ENCODE measurements around the gene PLCH2. TPM values are rescaled to one million over a fixed set of nuclear protein-coding genes. Genes with fewer than 3 reads are reported as not detected.

The PLCH2 gene
- polyA plus RNA-seq, 1 of the 3 experiments (the other 2 are of a cell fraction): 0.08 TPM

DNA sequence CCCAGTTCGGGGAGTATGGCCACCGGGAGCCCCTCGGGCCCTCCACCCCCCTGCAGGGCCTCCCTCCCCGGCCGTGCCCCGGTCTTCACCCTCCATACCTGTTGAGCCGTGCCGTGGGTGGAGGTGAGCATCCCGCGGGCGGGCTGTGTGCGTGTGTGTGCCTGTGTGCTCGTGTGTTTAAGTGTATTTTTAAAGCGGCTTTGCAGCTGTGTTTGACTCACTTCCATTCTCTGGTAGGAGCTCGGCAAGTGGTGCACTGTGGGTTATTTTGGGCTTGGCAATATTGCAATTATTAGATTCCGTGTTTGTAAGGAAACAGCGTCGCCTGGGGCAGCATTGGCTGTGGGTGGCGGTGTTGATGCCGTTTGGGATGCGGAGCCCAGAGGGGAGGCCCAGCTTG is 20.3 kb upstream of the PLCH2 start:
- Histone ChIP-seq H3K9me2 (no peaks in the 10 kb centered on the region), H3K79me2 (ENCODE audit: insufficient read depth) (no peaks in the 10 kb centered on the region), H3K27ac (ENCODE audit: low read depth in 2 of 2, low read length in 1 of 2) (no peak overlapping the region), H3K4me3 (ENCODE audit: low read depth in 2 of 2, low read length in 1 of 2) (no peak overlapping the region), H3K4me2 (no peak overlapping the region), H4K20me1 (ENCODE audit: insufficient read depth) (no peaks in the 10 kb centered on the region), H3K27me3 (ENCODE audit: insufficient read depth) (no peaks in the 10 kb centered on the region), H3K9me3 (no peaks in the 10 kb centered on the region), H3F3A (replicated peaks; ENCODE audit: insufficient read depth) (no peaks in the 10 kb centered on the region), H3K36me3 (replicated peaks in 1 of 2; ENCODE audit: control insufficient read depth in 1 of 2, insufficient read depth in 2 of 2, low read length in 1 of 2) (no peaks in the 10 kb centered on the region), H3K9ac (no peak overlapping the region), H2AFZ (ENCODE audit: low read depth) (no peak overlapping the region), H3K4me1 (ENCODE audit: control insufficient read depth in 1 of 2, insufficient read depth in 2 of 2, low read depth in 1 of 2, low read length in 1 of 2) (peaks cover 10 to 14% of the 10 kb centered on the region in 2 experiments; a peak in 2 of 4 replicates)
- TF ChIP-seq TEAD4 (IDR thresholded peaks at IDR 0.05; ENCODE audit: borderline replicate concordance, insufficient read depth) (no peak), RAD21 (IDR thresholded peaks at IDR 0.05; ENCODE audit: low read length) (no peak), FOXM1 (IDR thresholded peaks at IDR 0.05; ENCODE audit: low read depth) (no peak), SIN3A (IDR thresholded peaks at IDR 0.05; ENCODE audit: borderline replicate concordance, low read depth, low read length) (no peak), NRF1 (IDR thresholded peaks at IDR 0.05; ENCODE audit: low read depth, low read length) (no peak), CHD2 (IDR thresholded peaks at IDR 0.05; ENCODE audit: low read length, partially characterized antibody) (no peak), MEF2A (IDR thresholded peaks at IDR 0.05; ENCODE audit: borderline replicate concordance, low read depth) (no peak), GATA2 (CRISPR knock-in tag; IDR thresholded peaks at IDR 0.05) (no peak), RCOR1 (IDR thresholded peaks at IDR 0.05; ENCODE audit: low read length) (no peak), POLR2AphosphoS5 (IDR thresholded peaks at IDR 0.05; ENCODE audit: low read depth, low read length) (no peak), FOXJ3 (CRISPR knock-in tag; IDR thresholded peaks at IDR 0.05) (no peak), TAF1 (IDR thresholded peaks at IDR 0.05; ENCODE audit: borderline replicate concordance, low read depth, low read length) (no peak), TCF12 (IDR thresholded peaks at IDR 0.05) (no peak), ELF1 (IDR thresholded peaks at IDR 0.05) (no peak)
- TF ChIP-seq, protein P1, sequence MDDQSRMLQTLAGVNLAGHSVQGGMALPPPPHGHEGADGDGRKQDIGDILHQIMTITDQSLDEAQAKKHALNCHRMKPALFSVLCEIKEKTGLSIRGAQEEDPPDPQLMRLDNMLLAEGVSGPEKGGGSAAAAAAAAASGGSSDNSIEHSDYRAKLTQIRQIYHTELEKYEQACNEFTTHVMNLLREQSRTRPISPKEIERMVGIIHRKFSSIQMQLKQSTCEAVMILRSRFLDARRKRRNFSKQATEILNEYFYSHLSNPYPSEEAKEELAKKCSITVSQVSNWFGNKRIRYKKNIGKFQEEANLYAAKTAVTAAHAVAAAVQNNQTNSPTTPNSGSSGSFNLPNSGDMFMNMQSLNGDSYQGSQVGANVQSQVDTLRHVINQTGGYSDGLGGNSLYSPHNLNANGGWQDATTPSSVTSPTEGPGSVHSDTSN (IDR thresholded peaks at IDR 0.05): no peak
- TF ChIP-seq, protein P2, sequence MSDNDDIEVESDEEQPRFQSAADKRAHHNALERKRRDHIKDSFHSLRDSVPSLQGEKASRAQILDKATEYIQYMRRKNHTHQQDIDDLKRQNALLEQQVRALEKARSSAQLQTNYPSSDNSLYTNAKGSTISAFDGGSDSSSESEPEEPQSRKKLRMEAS (IDR thresholded peaks at IDR 0.05; ENCODE audit: low read depth): no peak
- TF ChIP-seq, protein P3, sequence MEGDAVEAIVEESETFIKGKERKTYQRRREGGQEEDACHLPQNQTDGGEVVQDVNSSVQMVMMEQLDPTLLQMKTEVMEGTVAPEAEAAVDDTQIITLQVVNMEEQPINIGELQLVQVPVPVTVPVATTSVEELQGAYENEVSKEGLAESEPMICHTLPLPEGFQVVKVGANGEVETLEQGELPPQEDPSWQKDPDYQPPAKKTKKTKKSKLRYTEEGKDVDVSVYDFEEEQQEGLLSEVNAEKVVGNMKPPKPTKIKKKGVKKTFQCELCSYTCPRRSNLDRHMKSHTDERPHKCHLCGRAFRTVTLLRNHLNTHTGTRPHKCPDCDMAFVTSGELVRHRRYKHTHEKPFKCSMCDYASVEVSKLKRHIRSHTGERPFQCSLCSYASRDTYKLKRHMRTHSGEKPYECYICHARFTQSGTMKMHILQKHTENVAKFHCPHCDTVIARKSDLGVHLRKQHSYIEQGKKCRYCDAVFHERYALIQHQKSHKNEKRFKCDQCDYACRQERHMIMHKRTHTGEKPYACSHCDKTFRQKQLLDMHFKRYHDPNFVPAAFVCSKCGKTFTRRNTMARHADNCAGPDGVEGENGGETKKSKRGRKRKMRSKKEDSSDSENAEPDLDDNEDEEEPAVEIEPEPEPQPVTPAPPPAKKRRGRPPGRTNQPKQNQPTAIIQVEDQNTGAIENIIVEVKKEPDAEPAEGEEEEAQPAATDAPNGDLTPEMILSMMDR (IDR thresholded peaks at IDR 0.05): no peak
- POLR2A ChIA-PET: no interaction called here
- CTCF ChIA-PET: interaction anchor here (1.2 to 4.4 kb wide), 3 partner anchors 8 to 92 kb away, joined by 3 to 24 read pairs (median 5); no protein-coding TSS in a partner anchor
- 78% methylated on average over 8 of the region's 21 CpGs for WGBS (ENCODE audit: low lambda C conversion rate)
- DNase-seq: no peak

DNA sequence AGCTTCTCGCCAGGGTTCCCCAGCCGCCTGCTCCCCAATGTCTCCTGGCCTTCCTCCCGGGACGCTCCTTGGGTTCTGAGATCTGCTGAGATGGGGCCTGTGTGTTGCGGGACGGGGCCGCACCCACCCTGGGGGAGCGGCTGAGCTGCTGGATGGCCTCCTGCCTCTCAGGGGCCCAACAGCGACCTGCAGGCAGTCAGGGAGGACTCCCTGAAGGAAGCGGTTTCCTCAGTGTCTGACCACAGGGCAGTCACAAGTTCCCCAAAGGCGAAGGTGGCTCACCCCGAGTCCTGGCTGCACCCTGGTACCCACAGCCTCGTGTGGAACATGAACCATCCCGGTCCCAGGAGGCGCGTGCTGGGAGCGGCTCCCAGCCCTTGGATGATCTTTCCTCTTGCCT is 18.6 kb upstream of the PLCH2 start:
- Histone ChIP-seq H3F3A (replicated peaks; ENCODE audit: insufficient read depth) (no peaks in the 10 kb centered on the region), H3K9me3 (no peaks in the 10 kb centered on the region), H3K79me2 (ENCODE audit: insufficient read depth) (no peaks in the 10 kb centered on the region), H3K36me3 (replicated peaks in 1 of 2; ENCODE audit: control insufficient read depth in 1 of 2, insufficient read depth in 2 of 2, low read length in 1 of 2) (no peaks in the 10 kb centered on the region), H3K9ac (no peak overlapping the region), H4K20me1 (ENCODE audit: insufficient read depth) (no peaks in the 10 kb centered on the region), H3K4me3 (ENCODE audit: low read depth in 2 of 2, low read length in 1 of 2) (no peak overlapping the region), H3K4me1 (ENCODE audit: control insufficient read depth in 1 of 2, insufficient read depth in 2 of 2, low read depth in 1 of 2, low read length in 1 of 2) (peaks cover 6 to 16% of the 10 kb centered on the region in 2 experiments; a peak in 2 of 4 replicates), H3K27me3 (ENCODE audit: insufficient read depth) (no peaks in the 10 kb centered on the region), H3K27ac (ENCODE audit: low read depth in 2 of 2, low read length in 1 of 2) (no peak overlapping the region), H3K4me2 (no peak overlapping the region), H3K9me2 (no peaks in the 10 kb centered on the region), H2AFZ (ENCODE audit: low read depth) (no peak overlapping the region)
- WGBS (ENCODE audit: low lambda C conversion rate): 75% methylated on average over 8 of the region's 17 CpGs
- ChIA-PET CTCF (interaction anchor here (0.9 to 4.4 kb wide), 4 partner anchors 13 to 91 kb away, joined by 3 to 24 read pairs (median 3); no protein-coding TSS in a partner anchor), POLR2A (no interaction called here)
- DNase-seq: no peak
- no peak for TF ChIP-seq FOSL2 (IDR thresholded peaks at IDR 0.05; ENCODE audit: borderline replicate concordance, low read depth)
- no peak for TF ChIP-seq SMC3 (IDR thresholded peaks at IDR 0.05; ENCODE audit: low read depth, low read length)
- TF ChIP-seq NRF1 (IDR thresholded peaks at IDR 0.05; ENCODE audit: low read depth, low read length): no peak
- no peak for TF ChIP-seq FOXM1 (IDR thresholded peaks at IDR 0.05; ENCODE audit: low read depth)
- no peak for TF ChIP-seq GATA2 (CRISPR knock-in tag; IDR thresholded peaks at IDR 0.05)
- no peak for TF ChIP-seq POLR2AphosphoS5 (IDR thresholded peaks at IDR 0.05; ENCODE audit: low read depth, low read length)
- no peak for TF ChIP-seq RCOR1 (IDR thresholded peaks at IDR 0.05; ENCODE audit: low read length)
- TF ChIP-seq RXRA (IDR thresholded peaks at IDR 0.05; ENCODE audit: borderline replicate concordance, low read depth): no peak
- no peak for TF ChIP-seq YY1 (IDR thresholded peaks at IDR 0.05; ENCODE audit: low read depth)
- TF ChIP-seq, protein P1 (IDR thresholded peaks at IDR 0.05): no peak
- TF ChIP-seq, protein P2 (IDR thresholded peaks at IDR 0.05; ENCODE audit: low read depth): no peak
- no peak for TF ChIP-seq TCF12 (IDR thresholded peaks at IDR 0.05)
- no peak for TF ChIP-seq CHD2 (IDR thresholded peaks at IDR 0.05; ENCODE audit: low read length, partially characterized antibody)
- no peak for TF ChIP-seq MXI1 (IDR thresholded peaks at IDR 0.05; ENCODE audit: low read depth, low read length)
